ENCODE data around the gene ETV1.

Gene ETV1

DNA sequence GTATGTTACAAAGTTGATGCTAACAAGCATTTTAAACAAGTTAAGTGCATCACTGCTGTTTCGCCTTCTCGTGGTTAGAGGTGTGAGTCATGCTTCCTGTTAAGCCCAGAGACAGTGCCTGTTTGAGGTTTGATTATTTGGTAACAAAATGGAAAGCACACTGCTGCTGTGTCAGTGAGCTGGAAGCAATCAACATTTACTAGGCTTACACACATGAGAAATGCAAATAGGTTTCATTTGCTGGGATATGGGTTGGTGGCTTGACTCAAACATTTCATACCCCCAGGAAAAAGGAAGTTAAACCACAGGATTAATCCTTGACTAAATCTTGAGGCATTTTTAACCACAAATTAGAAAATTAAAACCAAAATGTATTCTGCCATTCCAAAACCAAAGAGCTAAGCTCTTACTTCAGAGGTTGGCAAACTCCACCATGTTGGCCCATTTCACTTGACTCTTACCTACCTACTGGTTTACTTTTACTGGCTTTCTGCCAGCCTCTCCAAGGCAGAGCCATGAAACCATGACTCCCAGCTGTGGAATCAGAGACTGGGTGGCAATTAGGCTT lies 139.2 kb downstream of the ETV1 start:
- TF ChIP-seq, protein P1, sequence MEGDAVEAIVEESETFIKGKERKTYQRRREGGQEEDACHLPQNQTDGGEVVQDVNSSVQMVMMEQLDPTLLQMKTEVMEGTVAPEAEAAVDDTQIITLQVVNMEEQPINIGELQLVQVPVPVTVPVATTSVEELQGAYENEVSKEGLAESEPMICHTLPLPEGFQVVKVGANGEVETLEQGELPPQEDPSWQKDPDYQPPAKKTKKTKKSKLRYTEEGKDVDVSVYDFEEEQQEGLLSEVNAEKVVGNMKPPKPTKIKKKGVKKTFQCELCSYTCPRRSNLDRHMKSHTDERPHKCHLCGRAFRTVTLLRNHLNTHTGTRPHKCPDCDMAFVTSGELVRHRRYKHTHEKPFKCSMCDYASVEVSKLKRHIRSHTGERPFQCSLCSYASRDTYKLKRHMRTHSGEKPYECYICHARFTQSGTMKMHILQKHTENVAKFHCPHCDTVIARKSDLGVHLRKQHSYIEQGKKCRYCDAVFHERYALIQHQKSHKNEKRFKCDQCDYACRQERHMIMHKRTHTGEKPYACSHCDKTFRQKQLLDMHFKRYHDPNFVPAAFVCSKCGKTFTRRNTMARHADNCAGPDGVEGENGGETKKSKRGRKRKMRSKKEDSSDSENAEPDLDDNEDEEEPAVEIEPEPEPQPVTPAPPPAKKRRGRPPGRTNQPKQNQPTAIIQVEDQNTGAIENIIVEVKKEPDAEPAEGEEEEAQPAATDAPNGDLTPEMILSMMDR (conservative IDR thresholded peaks at IDR 0.05; ENCODE audit: low read length) = no peak
- no peak overlapping the region for H3K4me3 ChIP-seq (ENCODE audit: low read length)

DNA sequence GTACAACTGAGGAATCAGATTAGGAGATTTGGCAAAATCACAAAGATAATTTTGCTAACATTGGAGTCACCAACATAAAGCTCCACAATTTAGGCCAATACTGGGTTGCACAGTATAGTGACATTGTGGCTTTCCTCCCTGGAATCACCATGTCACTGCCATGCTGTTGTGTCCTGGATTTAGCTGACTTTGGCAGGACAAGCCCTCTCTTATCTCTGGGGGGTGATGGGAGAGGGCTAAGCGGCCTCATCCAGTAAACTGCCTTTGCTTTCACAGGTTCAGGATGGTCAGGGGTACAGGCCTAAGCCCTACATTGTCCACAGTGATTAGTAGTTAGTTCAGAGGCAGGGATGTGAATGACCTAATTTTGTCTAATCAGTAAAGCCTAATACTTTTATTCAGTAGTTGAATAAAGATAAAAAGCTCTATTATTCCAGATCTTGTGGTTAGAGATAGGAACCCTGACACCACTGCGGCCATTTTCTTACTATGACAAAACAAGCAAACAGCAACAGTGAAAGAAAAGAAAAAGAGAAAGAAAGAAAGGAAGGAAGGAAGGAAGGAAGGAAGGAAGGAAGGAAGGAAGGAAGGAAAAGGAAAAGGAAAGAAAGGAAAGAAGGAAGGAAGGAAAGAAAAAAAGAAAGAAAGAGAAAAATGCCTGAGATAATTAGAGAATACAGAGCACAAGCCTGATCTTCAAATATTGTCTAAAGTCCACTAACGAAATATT lies 140.1 kb downstream of the ETV1 start:
- H3K4me3 ChIP-seq (ENCODE audit: low read length) = no peak overlapping the region
- TF ChIP-seq, protein P1 (conservative IDR thresholded peaks at IDR 0.05; ENCODE audit: low read length) = no peak
- DNase-seq (ENCODE audit: low read depth) = no peak

More for the DNA sequence above, 139.2 kb downstream of the ETV1 start:
- DNase-seq (ENCODE audit: low read depth) = peak; percentile 99

DNA sequence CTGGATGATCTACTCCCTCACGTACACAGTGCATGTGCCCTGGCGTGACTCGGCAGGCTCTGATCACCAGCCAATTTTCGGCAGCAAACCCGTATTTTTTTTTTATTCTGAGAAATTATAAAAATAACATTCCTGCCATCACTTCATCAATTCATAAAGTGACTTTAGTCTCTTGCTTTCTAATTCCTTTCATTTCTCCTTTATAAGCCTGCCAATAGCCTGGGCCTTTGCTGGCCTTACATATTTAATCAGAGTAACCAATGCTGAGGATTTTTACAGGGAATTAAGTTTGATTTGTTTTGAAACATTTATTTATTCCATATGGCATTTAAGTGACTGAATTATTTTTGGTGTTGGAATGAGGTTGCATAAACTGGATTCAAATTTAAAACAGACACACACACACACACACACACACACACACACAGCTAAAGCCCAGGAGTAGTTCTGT lies 140.8 kb downstream of the ETV1 start:
- H3K4me3 ChIP-seq (ENCODE audit: low read length) = no peak overlapping the region
- peak; percentile 91 for DNase-seq (ENCODE audit: low read depth)
- TF ChIP-seq, protein P1 (conservative IDR thresholded peaks at IDR 0.05; ENCODE audit: low read length) = no peak

DNA sequence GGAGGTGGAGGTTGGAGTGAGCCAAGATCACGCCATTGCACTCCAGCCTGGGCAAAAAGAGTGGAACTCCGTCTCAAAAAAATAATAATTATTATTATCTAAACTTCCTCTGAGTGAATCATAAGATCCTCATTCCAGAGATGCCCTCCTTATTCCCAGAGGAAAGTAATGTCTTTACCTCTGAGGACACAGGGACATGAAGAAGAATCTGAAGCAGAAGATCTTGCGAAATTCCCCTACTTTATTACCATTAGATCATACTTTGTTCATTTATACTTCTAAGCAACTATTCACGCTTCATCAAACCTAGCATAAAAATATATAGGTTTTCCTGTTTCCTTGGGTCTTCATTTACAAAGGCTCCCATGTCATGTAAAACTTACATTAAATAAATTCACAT lies 143.1 kb downstream of the ETV1 start:
- no peak overlapping the region for H3K4me3 ChIP-seq (ENCODE audit: low read length)
- TF ChIP-seq, protein P1 (conservative IDR thresholded peaks at IDR 0.05; ENCODE audit: low read length) = no peak
- DNase-seq (ENCODE audit: low read depth) = peak; percentile 29

DNA sequence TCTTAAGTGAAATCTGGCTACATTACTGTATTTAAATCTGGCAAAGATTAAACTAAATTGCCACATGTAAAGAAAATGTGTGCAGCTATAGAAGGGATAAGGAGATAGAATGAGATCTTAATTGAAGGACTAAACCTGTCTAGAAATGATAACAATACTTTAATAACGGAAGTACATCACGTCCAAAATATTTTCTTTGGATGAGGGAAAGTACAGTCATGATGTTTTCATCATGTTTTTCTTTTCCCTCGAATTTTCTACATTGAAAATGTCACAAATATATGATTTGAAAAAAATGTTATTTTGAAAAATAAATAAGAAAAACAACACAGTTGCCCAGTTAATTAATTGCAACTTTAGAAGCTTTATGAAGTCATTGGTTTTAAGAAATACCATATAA lies 143.9 kb downstream of the ETV1 start:
- DNase-seq (ENCODE audit: low read depth) = no peak
- H3K4me3 ChIP-seq (ENCODE audit: low read length) = no peak overlapping the region
- TF ChIP-seq, protein P1 (conservative IDR thresholded peaks at IDR 0.05; ENCODE audit: low read length) = no peak

DNA sequence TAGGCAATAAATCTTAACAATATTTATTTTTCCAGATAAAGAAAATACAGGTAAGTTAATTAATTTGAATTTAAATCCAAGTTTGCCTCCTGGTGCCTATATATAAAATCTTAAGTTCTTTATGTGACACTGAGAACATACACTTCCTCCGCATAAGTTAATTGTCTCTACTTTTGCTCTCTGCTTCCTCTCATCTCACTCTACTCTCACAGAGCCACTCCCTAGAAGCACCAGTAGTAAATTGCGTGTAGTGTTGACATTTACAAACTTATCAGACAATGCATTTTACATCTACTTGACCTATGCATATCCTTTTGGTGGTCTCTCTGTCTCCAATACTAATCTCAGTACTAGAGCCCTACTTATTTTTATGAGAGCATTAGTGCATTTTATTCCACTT lies 144.5 kb downstream of the ETV1 start:
- no peak for DNase-seq (ENCODE audit: low read depth)
- H3K4me3 ChIP-seq (ENCODE audit: low read length) = no peak overlapping the region
- TF ChIP-seq, protein P1 (conservative IDR thresholded peaks at IDR 0.05; ENCODE audit: low read length) = no peak

DNA sequence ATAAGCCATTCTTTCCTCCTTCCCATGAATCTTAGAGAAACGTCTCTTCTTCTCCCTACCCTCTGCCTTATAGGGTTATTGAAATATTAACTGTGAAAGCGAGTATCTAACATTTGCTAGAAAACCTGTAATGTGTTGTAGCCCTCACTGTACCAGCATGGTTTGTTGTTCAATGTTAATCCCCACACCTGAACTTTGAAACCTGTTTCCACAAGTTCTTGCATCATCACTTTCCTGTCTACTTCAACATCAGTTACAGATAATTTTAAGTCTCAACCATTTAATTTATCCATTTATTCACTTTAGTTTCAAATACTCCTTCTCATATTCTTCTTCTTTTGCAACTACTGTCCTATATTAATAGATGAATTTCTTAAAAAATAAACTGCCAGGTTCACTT lies 148.2 kb downstream of the ETV1 start:
- DNase-seq (ENCODE audit: low read depth) = no peak
- no peak overlapping the region for H3K4me3 ChIP-seq (ENCODE audit: low read length)
- TF ChIP-seq, protein P1 (conservative IDR thresholded peaks at IDR 0.05; ENCODE audit: low read length) = no peak

All from AG10803 (cell line).